CD4-positive, alpha-beta T cell treated with Interleukin-10 for 1 hour (primary cell): ENCODE results near the gene LYRM1.
A peak's percentile ranks its signal among the peaks of the same experiment; 100 is the strongest.
"Not testable (repeated sequence)": the region's sequence is repeated elsewhere in the genome, so short reads cannot be mapped to it uniquely, and the experiment has no call there.

ENCODE experiments used
- DNase-seq: peaks from one replicate; pipeline ENCODE4 v3.0.0-alpha.2; 2020

LYRM1 gene, protein sequence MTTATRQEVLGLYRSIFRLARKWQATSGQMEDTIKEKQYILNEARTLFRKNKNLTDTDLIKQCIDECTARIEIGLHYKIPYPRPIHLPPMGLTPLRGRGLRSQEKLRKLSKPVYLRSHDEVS

DNA sequence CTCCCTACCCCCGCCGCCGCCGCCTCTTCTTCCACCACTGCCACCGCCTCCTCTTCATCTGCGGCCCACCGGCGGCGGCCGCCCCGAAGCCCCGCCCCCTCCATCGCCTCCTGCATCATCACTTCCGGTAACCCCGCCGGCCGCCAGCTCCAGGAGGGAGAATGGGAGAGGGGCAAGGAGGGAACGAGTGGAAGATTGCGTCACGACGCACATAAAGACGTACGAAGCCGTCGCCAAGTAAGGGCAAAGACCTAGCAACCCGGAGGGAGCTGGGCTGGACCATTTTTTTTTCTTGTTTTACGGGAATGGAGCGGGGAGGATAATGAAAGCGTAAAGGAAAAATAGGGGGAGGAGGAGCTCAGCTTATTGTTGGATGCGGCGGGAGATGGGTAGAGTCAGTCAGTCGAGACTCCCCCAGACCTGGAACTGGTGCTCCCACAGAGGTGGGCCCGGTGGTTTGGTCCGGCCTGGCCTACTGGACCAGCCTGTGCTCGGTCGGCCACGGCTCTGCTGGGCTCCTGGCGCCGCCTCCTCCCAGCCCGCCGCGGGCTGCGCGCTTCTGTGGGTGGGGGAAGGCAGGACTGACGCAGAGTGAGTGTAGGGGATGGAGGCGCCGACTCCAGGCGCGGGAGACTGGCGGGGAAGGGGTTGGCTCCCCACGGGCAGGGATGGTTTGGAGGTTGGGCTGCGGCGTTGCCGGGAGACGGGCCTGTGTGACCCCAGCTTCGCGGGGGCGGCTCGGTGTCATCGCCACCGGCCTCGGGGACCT is at the start of gene LYRM1, which contains the start of gene DCUN1D3:
Gene LYRM1, plus strand, starts transcription at position 473 of the 769 bp plus-strand sequence. CDS start 14,785 bp downstream, outside the sequence.
Gene DCUN1D3, minus strand, starts transcription at position 60 of the 769 bp plus-strand sequence. CDS start 37,820 bp downstream, outside the sequence.
- peak; percentile 93 for DNase-seq

DNA sequence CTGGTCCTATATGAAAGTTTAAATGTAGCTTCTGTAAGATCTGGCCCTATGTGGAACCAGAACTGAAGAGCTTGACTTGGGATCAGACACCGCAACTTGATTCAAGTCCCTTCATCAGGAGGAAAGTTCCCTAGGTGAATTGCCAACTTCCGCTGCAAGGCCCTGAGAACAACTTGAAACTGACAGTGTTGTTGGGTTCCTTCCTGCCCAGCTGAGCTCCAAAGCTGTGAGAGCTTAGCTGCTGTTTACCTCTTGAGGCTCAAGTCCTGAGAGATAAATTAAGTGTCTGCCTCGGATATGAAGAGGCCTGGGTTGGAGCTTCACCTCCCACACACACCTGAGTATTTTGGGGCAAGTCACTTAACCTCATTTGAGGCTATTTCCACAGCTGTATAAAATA is 49.6 kb upstream of the LYRM1 start:
- DNase-seq = no peak

DNA sequence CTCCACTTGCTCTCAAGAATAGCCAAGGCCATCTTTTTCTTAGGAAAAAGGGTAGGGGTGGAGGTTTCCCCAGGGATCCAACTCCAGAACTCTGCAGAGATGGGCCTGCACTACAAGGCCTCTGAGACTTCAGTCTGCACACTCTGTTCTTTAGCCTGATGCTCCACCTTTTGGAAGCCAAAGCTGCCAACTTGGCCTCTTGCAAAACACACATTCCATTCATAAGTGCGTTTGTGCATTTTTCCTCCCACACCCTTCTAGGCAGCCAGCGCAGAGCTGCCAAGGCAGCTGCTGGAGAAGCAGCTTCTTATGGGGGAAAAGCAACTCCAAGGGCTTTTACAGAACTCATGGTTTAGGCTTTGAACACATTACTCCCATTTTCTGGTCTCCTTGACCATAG is 49.0 kb upstream of the LYRM1 start:
- no peak for DNase-seq

DNA sequence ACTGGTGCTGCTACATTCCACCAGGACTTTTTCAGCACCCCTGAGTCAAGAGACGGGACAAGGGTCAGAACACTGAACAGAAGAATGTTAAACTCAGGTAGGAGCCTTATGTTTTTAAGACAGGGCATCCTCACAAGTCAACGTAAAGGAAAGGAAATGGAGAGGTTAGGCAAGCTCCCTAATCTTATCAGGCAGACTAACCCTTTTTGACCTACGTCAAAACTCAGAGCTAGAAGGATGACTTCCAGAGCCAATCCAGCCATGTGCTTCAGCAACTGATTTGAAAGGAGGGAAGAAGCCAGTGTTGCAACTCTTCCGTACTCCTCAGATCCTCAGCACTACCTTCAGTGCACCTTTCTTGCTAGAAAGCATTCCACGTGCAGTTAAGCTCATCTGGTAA is 47.4 kb upstream of the LYRM1 start:
- DNase-seq = no peak

DNA sequence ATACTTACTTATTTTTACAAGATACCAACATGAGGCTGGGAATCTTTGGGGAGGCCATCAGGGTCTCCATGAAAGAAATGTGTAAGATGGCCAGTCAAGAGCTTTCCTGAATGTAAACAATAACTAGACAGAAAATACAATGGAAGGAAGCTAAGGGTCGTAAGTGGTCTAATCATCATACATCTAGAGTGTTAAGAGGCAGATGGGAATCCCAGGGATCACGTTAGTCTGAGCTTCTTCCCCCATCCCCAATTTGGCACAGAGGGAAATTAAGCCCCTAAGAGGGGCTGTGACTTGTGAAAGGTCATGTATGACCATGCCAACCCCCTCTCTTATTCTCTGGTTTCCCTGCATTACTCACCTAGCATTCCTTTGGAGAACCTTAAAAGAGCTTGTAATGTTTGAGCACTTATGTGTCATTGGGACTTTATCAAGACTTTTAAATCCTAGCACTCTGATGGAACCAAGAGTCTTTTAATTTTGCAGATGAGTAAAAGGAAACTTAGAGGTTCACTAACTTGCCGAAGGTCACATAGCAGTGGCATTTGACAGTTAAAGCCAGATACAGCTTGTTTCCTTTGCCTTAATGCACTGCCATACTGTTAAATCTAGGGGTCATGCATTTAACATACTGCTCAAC is 46.5 kb upstream of the LYRM1 start:
- no peak for DNase-seq

DNA sequence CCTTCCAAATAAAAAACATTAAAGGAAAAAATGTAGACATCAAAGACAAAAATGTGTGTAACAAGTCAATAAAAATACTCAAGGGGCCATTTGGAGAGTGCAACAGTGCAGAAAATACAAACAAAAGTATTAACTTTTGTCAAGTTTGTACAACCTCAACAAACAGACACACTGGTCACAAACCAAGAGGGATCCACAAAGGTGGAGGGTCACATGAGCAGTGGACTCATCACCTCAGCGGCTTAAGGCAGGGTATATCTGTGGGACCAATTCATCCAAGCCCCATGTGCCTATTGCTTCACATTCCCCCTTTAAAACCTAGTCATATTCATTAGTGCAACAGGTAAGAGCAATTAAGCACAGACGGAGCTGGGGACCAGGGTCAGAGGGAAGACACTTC is 45.6 kb upstream of the LYRM1 start:
- no peak for DNase-seq

DNA sequence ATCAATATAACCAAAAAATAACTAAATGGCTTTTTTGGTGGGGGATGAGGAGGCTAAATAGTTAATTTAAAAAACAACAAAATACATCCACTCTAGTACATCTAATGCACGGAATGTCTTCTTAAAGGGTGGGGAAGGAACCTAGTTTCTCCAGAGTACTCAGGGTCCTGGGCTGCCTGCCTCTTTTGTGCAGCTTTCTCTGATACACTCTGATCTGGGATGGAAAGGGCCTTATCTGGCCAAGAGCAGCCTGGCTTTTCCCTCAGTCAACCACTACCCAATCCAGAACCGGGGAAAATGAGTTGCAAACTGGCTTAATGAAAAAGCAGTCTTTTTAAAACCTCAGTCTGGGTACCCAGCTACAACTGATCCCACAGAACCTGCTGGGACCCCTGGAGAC is 43.3 kb upstream of the LYRM1 start:
- no peak for DNase-seq

DNA sequence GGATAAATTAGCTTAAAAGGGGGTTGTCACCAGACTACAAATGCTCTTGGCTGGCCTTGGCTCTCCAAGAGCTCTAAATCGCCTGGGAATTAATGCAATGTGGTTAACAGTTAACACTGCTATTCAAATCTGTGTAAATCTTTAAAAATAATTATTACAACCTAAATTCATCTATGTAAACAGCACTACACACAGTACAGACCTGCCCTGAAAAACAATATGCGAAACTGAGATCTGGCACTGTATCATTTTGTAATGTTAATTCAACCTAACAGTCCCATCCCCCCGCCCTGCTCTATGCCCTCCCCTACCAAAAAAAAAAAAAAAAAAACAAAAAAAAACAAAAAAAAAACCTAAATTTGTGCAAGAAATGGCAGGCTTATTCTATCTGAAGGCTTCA is 41.3 kb upstream of the LYRM1 start:
- no peak for DNase-seq

DNA sequence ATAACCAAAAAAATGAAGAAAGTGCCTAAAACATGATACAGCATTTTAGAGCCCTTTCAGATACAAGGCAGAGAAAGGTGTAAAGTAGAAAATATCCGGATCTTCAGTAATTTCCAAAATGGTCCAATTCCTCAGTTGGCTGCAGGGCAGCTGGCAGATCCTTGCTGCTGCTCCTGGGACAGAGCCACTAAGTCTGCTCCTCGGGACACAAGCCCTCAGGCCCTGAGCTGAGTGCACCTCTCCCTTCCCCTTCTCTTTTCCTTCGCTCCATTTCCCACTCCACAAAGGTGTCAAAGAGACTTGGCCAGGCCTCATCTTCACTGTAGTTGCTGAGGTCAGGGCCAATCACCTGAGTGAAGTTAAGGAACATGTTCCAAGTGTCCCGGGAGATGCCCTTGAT is 40.9 kb upstream of the LYRM1 start:
- no peak for DNase-seq

DNA sequence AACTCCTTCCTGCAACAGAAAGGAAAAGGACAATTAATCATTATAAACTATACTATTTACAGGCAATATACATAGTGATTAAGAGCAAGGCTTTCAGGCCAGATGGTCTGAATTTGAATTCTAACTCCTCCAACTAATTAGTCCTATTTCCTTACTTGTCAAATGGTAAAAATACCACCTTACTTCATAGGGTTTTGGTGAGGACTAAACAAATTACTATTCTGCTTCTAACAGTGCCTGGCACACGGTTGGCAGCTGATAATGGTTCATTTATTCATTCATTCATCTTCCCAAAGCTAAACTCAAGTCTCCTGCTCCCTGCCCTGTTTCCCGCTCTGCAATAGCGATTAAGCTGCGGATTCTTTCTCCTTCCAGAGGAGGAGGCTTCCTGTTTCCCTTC is 40.2 kb upstream of the LYRM1 start:
- no peak for DNase-seq

DNA sequence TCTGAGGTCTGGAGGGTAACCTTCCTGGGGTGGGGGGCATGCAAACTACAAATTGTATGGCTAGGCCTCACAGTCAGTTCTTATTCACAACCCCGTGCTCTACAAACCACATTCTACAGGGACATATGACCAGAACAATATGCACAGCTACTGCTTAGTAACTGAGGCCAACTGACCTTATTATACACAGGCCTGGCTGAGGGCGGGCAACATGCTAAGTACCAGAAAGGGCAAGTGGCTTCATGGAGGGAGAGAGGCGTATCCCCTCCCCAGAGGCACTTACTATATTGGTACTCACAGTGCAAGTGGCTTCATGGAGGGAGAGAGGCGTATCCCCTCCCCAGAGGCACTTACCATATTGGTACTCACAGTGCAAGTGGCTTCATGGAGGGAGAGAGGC is 39.6 kb upstream of the LYRM1 start:
- not testable (repeated sequence) for DNase-seq

DNA sequence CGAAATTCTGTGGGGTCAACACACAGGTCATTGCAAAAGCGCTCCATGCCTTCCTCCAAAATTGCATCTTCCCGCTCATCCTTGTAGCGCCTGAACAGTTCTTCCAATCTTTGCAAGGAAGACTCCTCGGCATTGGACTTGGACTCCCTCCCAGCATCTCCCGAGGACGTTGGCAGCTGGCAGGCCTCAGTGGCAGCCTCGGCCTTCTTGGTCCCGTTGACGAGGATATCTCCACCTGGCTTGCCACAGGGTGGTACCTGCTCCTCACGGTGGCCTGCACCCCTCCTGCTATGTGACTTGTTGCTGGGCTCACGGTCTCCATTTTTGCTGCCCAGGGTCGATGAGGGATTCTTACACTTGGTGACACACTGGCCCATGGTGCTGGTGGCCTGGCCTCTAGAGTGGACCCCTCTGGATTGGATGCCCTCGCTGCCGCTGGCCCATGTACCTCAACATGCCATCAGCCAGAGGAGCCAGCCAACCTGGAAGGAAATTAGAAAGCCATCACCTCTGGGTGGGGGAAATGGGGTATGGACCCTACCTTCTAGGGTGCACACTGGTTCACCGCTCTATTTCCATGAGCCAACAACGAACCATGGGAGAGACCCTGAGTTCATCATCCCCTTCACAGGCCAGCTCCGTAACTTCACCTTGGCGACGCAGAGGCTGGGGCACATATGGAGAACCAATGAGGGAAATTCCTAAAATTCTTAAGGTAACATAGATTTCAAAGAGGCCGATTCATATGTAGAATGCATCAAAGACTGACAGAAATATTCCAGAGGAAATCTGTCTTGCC is 38.2 kb upstream of the LYRM1 start:
- DNase-seq = no peak

DNA sequence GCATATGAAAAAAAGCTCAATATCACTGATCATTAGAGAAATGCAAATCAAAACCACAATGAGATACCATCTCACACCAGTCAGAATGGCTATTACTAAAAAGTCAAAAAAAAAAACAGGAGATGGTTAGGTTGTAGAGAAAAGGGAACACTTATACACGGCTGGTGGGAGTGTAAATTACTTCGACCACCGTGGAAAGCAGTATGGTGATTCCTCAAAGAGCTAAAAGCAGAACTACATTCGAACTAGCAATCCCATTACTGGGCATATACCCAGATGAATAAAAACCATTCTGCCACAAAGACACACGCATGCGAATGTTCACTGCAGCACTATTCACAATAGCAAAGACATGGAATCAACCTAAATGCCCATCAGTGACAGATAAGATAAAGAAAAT is 36.2 kb upstream of the LYRM1 start:
- not testable (repeated sequence) for DNase-seq

DNA sequence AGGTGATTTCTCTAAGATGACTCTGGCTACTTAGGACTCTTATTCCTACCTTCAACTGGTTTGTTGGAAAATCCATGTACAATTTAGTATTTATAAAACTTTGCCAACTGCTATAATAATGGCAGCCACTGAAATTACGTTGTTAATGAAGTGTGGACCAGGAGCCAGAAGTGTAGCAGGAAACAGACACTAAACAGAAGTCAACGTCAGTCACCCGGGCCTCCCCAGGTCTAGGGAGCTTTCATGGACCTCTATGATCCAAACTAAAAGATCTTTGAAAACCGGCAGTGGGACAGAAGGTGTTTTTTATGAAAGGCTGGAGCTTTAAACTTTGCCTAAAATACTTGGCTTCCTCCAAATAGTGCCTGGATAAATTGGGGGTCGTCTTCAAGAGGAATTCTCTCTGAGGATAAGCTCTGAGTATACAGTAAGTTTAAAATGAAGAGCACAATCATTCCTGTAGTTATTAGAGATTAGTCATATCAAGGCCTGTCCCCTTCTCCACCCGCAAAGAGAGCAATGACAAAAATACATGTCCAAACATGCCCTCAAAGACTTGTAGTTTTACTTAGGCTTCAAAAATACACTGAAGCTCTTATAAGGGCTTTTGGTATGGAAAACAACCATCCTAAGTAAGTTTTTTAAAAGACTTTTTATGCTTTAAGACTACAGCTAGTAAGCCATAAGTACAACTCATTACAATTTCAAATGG is 35.0 kb upstream of the LYRM1 start:
- DNase-seq = no peak

DNA sequence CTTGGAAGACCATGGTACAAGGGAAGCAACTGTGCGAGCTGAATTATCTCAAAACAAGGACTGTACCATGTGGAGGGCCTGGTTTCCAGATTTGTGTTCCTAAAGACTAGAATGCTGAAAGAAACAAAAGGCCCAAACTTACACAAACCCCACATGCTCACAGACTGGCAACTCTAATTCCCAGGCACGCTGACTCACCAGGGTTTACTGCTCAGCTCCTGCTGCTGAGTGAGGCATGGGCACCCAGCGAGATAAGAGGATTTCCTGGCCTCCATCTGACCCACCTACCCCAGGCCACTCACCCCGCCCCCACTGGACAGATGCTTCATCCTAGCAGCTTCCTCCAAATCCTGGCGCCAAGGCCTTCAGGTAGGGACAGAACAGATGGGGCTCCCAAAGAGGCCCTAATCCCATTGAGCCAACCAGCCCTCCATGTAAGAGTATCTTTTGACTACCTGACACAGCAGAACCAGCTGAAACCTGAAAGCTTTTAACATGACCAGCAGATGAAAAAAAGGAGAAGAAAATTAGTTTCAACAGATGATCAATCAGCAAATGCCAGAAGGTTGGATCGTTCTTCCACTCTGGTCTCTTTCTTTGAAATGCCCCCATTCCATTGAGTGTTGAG is 34.3 kb upstream of the LYRM1 start:
- no peak for DNase-seq

DNA sequence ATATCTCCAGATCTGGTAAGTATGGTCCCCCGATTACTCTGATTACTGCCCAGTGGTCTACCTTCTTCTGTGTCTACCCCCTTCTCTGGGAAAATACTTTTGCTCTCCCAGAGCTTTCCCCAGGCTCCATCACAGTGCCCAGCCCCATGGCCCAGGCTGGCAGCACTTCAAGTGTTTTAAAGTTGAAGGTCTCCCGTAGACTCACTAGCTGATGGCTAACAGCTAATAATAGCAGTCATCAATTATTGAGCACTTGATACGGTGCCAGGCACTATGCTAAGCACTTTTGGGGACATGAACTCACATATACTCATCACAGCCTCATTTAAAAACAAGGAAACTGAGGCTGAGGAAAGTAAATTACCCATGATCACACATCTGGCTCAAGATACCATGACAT is 33.8 kb upstream of the LYRM1 start:
- DNase-seq = no peak

DNA sequence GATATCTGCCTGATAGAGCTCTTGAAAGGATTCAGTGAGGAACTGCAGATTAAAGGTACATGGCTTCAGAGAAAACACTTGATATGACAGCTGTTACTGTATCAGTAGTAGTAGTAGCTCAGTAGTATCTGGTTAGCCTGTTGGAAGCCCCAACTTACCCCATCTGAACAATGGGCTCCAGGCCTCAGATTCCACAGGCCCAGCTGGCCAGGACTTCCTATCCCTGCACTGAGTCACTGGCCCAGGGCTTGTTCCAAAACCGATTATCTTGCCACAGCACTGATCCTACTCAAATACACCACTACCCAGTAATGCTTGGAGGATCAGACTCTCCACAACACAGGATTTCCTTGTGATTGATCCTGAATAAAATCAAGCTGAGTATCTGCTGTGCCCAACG is 33.0 kb upstream of the LYRM1 start:
- no peak for DNase-seq

DNA sequence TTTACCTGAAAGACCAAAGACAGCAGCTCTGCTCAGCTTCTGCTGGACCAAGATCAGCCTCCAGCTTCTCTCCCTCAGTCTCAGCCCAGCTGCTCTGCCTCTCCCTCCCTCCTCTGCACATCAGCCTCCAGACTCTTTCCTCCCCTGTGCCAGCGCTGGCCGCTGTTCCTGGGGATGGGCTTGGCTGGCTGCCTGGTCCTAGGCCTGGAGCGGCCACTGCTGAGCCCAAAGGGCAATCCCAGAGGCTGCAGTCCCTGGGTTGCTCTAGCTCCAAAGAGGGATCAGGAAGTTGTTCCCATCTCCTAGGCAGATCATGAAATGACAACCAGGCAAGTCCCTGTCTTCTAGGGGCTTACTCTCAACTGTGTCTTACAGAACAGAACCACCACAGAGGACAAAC is 31.7 kb upstream of the LYRM1 start:
- DNase-seq = no peak

DNA sequence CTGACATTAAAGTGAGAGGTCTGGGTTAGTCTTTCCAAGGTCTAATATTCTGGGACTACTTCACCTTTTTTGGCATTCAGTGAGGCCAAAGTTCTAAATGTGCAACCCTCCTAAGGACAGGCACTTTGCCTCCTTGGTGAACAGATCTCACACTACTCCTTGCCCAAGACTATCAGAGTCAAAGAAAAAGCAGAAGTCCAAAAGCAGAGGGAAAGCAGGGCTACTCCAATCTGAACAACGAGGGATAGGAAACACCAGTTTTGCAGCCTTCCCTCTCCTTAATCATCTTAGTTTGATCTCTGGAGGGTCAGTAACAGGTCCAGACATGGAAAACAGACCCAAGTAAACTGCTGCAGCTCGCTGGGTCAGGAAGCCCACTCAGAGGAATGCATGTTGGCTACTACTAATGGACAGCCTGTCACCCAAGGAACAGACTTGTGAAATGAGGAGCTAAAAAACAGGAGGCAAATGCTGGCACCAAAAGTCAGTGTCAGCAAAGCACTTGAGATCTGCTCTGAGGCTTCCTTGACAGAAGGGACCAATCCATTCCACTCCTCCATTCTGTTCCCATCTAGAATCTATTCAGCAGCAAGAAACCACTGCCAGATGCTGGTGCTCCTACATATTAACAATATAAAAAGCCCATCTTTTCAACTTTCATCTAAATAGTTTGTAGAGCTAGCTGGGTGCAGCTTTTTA is 30.3 kb upstream of the LYRM1 start:
- DNase-seq = no peak

DNA sequence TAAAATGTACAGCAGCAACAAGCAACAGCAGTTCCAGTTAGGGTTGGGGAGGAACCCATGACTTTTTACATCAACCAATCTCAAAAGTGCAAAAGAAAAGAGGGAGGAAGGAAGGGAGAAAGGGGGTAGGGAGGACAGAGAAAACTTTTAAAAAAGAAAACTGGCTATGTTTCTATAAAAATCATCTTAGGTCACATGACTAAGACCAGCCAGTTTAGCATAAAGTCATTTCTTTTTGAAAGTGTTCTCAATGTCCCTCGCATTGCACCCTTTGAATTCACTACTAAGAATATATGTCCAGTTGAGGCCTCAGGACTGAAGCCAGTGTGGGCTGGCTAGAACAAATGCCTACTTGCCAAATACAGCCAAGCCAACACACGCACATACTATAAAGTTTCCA is 29.3 kb upstream of the LYRM1 start:
- DNase-seq = no peak

DNA sequence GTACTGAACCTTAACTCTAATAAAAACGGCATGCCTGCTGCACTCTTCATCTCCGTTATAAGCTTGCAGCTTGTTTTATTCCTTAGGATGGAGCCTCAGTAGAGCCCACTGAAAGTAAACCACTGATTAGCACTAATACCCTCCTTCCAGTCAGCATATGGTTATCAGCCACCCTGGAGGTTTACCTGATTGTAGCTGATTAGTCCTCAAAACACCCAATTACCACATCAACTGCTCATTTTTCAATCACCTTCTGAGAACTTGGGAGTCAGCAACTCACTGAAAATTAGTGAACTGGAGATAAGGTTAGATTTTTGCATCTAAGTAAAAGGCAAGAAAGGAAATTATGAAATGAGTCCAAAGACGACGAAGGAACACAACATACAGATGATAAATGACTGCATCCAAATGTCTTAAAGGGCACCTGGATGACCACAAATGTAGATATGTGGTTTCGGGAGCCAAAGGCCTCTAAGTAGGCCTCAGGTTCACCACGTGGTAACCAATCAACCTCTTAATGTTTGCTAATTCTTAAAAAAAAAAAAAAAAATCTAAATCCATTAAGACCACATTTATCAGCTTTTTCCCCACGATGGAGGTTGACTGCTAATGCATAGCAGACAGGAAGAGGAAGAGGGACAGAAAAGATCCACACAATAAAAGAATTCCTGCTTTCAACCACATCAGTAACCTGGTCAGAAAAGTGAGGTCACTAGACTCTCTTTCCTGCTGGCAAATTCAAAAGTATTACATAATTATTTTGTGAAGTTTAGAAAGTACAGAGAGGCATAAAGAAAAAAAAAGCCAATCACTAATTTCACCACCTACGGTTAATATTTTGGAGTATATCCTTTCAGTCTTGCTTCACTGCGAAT is 28.4 kb upstream of the LYRM1 start:
- no peak for DNase-seq
